ENCODE results near the gene SULF2.

SULF2 gene

DNA sequence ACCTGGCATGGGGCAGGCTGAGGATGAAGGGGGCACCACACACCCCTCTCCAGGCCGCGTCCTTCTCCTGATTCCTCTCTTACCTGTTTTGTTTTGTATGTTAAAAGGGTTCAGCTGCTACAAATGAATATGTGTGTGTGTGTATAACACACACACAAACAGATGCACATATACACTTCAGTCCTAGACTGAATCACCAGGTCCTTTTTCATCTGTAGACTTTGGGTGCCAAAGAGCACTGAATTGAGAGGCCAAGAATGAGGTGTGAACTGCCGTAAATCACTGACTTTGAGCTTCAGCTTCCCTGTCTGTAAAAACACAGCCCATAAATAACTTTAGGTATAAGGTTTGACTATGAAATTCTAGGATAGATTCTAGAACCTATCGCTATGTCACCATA, 40.5 kb downstream of the SULF2 start:
- no peak for DNase-seq (ENCODE audit: low read depth)
- TF ChIP-seq, protein P1, sequence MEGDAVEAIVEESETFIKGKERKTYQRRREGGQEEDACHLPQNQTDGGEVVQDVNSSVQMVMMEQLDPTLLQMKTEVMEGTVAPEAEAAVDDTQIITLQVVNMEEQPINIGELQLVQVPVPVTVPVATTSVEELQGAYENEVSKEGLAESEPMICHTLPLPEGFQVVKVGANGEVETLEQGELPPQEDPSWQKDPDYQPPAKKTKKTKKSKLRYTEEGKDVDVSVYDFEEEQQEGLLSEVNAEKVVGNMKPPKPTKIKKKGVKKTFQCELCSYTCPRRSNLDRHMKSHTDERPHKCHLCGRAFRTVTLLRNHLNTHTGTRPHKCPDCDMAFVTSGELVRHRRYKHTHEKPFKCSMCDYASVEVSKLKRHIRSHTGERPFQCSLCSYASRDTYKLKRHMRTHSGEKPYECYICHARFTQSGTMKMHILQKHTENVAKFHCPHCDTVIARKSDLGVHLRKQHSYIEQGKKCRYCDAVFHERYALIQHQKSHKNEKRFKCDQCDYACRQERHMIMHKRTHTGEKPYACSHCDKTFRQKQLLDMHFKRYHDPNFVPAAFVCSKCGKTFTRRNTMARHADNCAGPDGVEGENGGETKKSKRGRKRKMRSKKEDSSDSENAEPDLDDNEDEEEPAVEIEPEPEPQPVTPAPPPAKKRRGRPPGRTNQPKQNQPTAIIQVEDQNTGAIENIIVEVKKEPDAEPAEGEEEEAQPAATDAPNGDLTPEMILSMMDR (conservative IDR thresholded peaks at IDR 0.05; ENCODE audit: control insufficient read depth, insufficient read depth, low read depth, low read length) = no peak
- no peak overlapping the region for H3K4me3 ChIP-seq (ENCODE audit: control insufficient read depth, low read depth, low read length)

DNA sequence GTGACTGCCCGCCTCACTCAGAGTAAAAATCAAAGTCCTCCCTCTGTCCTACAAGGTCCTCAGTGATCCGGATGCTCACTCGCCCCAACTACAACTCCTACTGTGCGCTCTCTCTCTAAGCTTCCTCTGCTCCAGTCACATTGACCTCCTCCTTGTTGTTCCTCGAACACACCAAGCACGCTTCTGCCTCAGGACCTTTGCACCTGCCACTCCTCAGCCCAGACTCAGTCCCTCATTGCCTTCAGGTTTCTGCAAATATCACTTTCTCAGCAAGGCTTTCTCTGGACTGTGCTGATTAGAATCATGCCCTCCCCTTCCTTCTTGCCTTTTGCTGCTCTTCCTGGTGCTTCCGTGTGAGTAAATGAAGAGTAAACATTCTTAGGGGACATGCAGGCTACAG, 41.6 kb downstream of the SULF2 start:
- TF ChIP-seq, protein P1 (conservative IDR thresholded peaks at IDR 0.05; ENCODE audit: control insufficient read depth, insufficient read depth, low read depth, low read length) = no peak
- no peak for DNase-seq (ENCODE audit: low read depth)
- H3K4me3 ChIP-seq (ENCODE audit: control insufficient read depth, low read depth, low read length) = no peak overlapping the region

DNA sequence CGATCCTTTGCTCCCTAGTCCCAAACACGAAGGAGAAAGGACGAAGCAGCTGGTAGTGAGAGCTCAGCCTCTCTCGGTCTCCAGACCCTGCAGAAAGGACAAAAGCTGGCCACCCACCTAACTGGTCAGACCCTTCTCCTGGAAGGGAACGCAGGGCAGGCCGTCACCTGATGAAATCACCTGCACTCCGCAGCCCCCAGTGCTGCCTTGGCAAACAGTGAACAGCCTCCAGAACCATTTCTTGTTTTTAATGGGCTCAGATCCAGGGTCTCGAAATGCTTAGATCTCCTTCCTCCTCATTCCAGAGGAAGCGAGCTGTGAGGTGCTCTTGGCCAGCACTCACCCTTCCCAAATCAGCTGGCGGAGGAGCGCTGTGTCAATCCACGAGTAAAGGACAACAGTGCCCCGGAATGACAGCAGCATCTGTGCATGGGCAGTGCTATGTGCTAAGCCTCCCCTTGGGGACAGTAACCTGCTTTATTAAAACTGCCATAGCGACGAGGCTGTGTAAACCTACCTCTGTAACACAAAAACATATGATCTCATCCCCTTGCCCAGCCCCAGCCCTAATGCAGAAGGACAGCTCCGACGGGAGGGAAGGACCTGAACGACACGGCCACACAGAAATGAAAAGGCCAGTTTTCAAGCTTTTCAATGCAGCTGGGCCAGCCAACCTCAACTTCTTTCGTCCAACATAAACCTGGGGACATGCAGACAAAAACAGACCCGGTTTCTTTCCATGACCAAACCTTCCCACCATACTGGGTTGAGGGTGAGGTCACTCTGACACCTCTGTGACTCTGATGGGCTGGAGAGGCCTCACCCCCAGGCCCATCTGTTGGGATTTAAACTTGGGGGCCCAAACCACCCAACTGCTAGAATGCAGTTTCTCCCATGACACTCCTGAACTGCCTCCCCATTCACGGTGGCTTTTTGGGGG, 43.3 kb downstream of the SULF2 start:
- no peak overlapping the region for H3K4me3 ChIP-seq (ENCODE audit: control insufficient read depth, low read depth, low read length)
- TF ChIP-seq, protein P1 (conservative IDR thresholded peaks at IDR 0.05; ENCODE audit: control insufficient read depth, insufficient read depth, low read depth, low read length) = no peak
- DNase-seq (ENCODE audit: low read depth) = no peak

DNA sequence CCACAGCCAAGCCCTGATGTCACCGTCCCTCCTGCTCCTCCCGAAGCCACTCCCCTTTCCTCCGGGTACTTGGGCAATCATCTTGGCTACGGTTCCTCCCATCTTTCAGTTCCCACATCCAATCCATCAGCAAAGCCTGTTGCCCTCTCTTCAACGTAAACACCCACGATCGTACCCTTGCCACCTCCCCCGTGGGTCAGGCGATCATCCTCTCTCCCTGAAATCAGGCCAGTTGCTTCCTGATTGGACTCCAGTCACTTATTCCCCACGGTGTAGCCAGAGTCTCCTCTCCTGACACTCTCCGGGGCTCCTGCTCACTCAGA, 44.5 kb downstream of the SULF2 start:
- TF ChIP-seq, protein P1 (conservative IDR thresholded peaks at IDR 0.05; ENCODE audit: control insufficient read depth, insufficient read depth, low read depth, low read length) = no peak
- no peak for DNase-seq (ENCODE audit: low read depth)
- H3K4me3 ChIP-seq (ENCODE audit: control insufficient read depth, low read depth, low read length) = no peak overlapping the region

DNA sequence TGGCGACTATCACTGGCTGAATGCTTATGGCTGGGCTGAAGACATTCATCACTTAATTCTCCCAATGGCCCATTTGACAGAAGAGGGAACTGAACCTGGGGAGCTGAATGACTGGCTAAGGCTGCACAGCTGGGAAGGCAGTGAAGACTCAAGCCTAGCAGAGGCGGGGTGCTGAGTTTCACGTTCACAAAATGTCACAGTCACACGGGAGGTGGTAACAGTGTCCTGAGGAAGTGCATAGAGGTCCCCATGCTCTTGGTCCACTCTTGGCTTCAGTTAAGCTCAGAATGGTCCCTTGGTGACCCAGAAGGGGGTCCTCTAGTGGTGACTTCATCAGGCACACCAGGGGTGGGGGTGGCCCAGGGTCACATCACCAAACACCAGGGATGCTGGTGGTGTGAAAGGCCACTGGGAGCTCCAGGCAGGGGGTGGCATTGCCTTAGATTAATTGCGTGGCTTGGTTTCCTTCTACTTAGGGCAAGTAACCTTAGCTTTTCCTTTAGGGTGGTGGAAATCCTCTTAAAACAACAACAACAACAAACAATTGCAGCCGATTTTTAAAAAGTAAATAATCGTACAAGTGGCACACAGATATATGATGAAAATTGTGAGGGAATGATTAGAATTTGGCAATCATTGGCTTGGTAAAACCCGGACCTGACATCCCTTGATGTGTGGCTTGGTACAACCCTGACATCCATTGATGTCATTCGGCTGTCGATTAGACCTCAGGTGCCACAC, 45.0 kb downstream of the SULF2 start:
- H3K4me3 ChIP-seq (ENCODE audit: control insufficient read depth, low read depth, low read length) = no peak overlapping the region
- TF ChIP-seq, protein P1 (conservative IDR thresholded peaks at IDR 0.05; ENCODE audit: control insufficient read depth, insufficient read depth, low read depth, low read length) = no peak
- DNase-seq (ENCODE audit: low read depth) = no peak

DNA sequence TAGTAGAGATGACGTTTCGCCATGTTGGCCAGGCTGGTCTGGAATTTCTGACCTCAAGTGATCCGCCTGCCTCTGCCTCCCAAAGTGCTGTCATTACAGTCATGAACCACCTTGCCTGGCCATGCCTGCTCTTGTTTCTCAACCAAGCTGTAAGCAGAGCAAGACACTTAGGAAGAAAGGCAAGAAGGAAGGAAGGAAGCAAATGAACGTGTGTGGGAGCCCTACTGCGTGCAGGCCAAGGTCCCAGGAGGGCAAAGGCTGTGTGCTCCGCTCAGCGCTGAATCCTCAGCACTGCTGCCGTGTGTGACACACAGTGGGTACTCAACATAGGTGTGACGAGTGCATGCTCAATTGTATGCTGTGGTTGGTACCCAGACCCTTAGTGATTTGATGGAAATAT, 47.4 kb downstream of the SULF2 start:
- H3K4me3 ChIP-seq (ENCODE audit: control insufficient read depth, low read depth, low read length) = no peak overlapping the region
- no peak for DNase-seq (ENCODE audit: low read depth)
- TF ChIP-seq, protein P1 (conservative IDR thresholded peaks at IDR 0.05; ENCODE audit: control insufficient read depth, insufficient read depth, low read depth, low read length) = no peak
